GM12878 (cell line): ENCODE measurements around the gene CDC42SE2. TPM values are rescaled to one million over a fixed set of nuclear protein-coding genes. Genes with fewer than 3 reads are reported as not detected.
A peak's percentile ranks its signal among the peaks of the same experiment; 100 is the strongest.

Source experiments
- ATAC-seq: fragments of 200-7000 bp; cut with Tn5 transposase; 3 replicates; pipeline ENCODE4 v1.9.1; 2020; ENCODE audit warnings: mild to moderate bottlenecking, moderate library complexity
- BruUV-seq: library from RNA; stranded (reverse); fragments of 400-500 nt; replicated peaks from 2 replicates; lab custom pipeline; 2021; lab: Mats Ljungman, UMichigan
- CTCF ChIA-PET: fragments of 300-600 bp; sonication (Branson Sonifier 250); formaldehyde crosslinking; extraction: SDS; loops from one replicate; lab custom pipeline; 2021; ENCODE audit warnings: inconsistent platforms; lab: Yijun Ruan, JAX
- POLR2A ChIA-PET: fragments of 350-600 bp; formaldehyde crosslinking; extraction: SDS; loops from one replicate; lab custom pipeline; 2021; ENCODE audit warnings: inconsistent platforms; lab: Charles Lee
- RAD21 ChIA-PET: fragments of 300-600 bp; sonication (Branson Sonifier 250); formaldehyde crosslinking; loops from one replicate; lab custom pipeline; 2023; ENCODE audit warnings: antibody characterized with exemption; ENCODE audit not compliant: unreplicated experiment; lab: Charles Lee
- SMC1A ChIA-PET: fragments of 300-600 bp; sonication (Branson Sonifier 250); formaldehyde crosslinking; loops from one replicate; lab custom pipeline; 2023; ENCODE audit not compliant: unreplicated experiment, uncharacterized antibody; lab: Charles Lee
- DNase-seq: peaks from one replicate; pipeline ENCODE4 v3.0.0-alpha.2; 2011; ENCODE audit warnings: low read depth, low spot score
- FAIRE-seq: peaks from 3 replicates; lab custom pipeline; 2011; peaks lifted over from hg19 to GRCh38; lab: Jason Lieb, UNC
- H2AFZ ChIP-seq: 2 replicates; pipeline ENCODE4 v1.6.0; 2011; ENCODE audit warnings: low read depth, low read length, control low read depth; ENCODE audit not compliant: control insufficient read depth
- H3K27ac ChIP-seq: 2 replicates; pipeline ENCODE4 v1.5.1; 2011; ENCODE audit warnings: control low read depth; ENCODE audit not compliant: control insufficient read depth, insufficient read depth
- H3K27me3 ChIP-seq, 2 experiments: replicated peaks in 1 of 2; 2 replicates each; pipeline versions ENCODE4 v1.6.0 to v1.6.1; 2011; ENCODE audit warnings: low read length in 1 of 2; ENCODE audit not compliant: control insufficient read depth in 2 of 2, insufficient read depth in 2 of 2
- H3K36me3 ChIP-seq, 2 experiments: 2 replicates each; pipeline ENCODE4 v1.5.1; 2011; ENCODE audit warnings: low read length in 1 of 2; ENCODE audit not compliant: control insufficient read depth in 2 of 2, insufficient read depth in 2 of 2
- H3K4me1 ChIP-seq: 2 replicates; pipeline ENCODE4 v1.6.1; 2011; ENCODE audit warnings: mild to moderate bottlenecking, low read length, moderate library complexity, mixed read lengths; ENCODE audit not compliant: control insufficient read depth, insufficient read depth
- H3K4me2 ChIP-seq: 2 replicates; pipeline ENCODE4 v1.6.0; 2011; ENCODE audit warnings: control low read depth; ENCODE audit not compliant: control insufficient read depth, insufficient read depth
- H3K4me3 ChIP-seq: fragments of 200-600 bp; sonication (generic); 2 replicates; pipeline ENCODE4 v1.5.1; 2016
- H3K79me2 ChIP-seq: 2 replicates; pipeline ENCODE4 v1.6.0; 2011; ENCODE audit warnings: low read length; ENCODE audit not compliant: control insufficient read depth, insufficient read depth
- H3K9ac ChIP-seq: 2 replicates; pipeline ENCODE4 v1.8.0; 2011; ENCODE audit warnings: low read length, control low read depth, mixed read lengths; ENCODE audit not compliant: control insufficient read depth, insufficient read depth
- H3K9me3 ChIP-seq: replicated peaks from 3 replicates; pipeline ENCODE4 v1.5.1; 2011; ENCODE audit warnings: mild to moderate bottlenecking, low read length; ENCODE audit not compliant: control insufficient read depth, insufficient read depth
- H4K20me1 ChIP-seq: 2 replicates; pipeline ENCODE4 v1.6.0; 2011; ENCODE audit not compliant: control insufficient read depth, insufficient read depth
- EED ChIP-seq: sonication (generic); IDR thresholded peaks from 2 replicates; pipeline ENCODE4 v1.6.1; 2016; ENCODE audit warnings: antibody characterized with exemption, low read depth
- MXI1 ChIP-seq: fragments of 150-350 bp; IDR thresholded peaks from 2 replicates; pipeline ENCODE4 v1.6.1; 2011; ENCODE audit warnings: low read depth, mild to moderate bottlenecking, inconsistent platforms, low read length, improper control_type of control experiment
- PAX8 ChIP-seq: fragments of 450-650 bp; IDR thresholded peaks from 2 replicates; pipeline ENCODE4 v1.6.1; 2017; ENCODE audit warnings: mild to moderate bottlenecking, moderate library complexity
- POLR2AphosphoS2 ChIP-seq: IDR thresholded peaks from 2 replicates; pipeline ENCODE4 v1.6.1; 2011; ENCODE audit warnings: low read depth, mild to moderate bottlenecking, low read length, improper control_type of control experiment, moderate library complexity
- RELA ChIP-seq: fragments of 450-650 bp; IDR thresholded peaks from 2 replicates; pipeline ENCODE4 v1.8.0; 2014; ENCODE audit warnings: borderline replicate concordance; ENCODE audit not compliant: partially characterized antibody
- STAT3 ChIP-seq: IDR thresholded peaks from 2 replicates; pipeline ENCODE4 v1.6.1; 2011; ENCODE audit warnings: low read depth, low read length, improper control_type of control experiment
- TARDBP ChIP-seq: IDR thresholded peaks from 2 replicates; pipeline ENCODE4 v1.6.1; 2016; ENCODE audit warnings: borderline replicate concordance
- TCF12 ChIP-seq: IDR thresholded peaks from 2 replicates; pipeline ENCODE4 v1.6.1; 2011; ENCODE audit warnings: low read depth, mild to moderate bottlenecking, low read length
- ZNF24 ChIP-seq: fragments of 450-650 bp; IDR thresholded peaks from 2 replicates; pipeline ENCODE4 v1.6.1; 2017; ENCODE audit warnings: antibody characterized with exemption, mild to moderate bottlenecking
- WGBS: methylation state at CpG from one replicate; pipeline ENCODE4 v1.1.6; 2016; ENCODE audit warnings: low lambda C conversion rate; ENCODE audit not compliant: insufficient replicate concordance, insufficient coverage; ENCODE audit errors: missing lambda C conversion rate; 5-methylcytosine and 5-hydroxymethylcytosine counted together
- in situ Hi-C: fragments of 300-500 bp; cut with MboI; formaldehyde crosslinking; loops from 9 replicates; pipeline ENCODE4 v1.14.3; 2018; ENCODE audit warnings: mixed read lengths
- intact Hi-C: fragments of 100-400 bp; cut with micrococcal nuclease; formaldehyde crosslinking; loops from one replicate; pipeline ENCODE4 v1.14.2; 2022; ENCODE audit not compliant: unreplicated experiment
- polyA plus RNA-seq, 11 experiments: library from polyadenylated mRNA; depleted of rRNA in 4 of 11; unstranded in 6 of 11; stranded (reverse) in 5 of 11; fragments of >200 nt; fragmentation: Nextera tagmentation in 4 of 11; fragmentation: Illumina TruSeq in 1 of 11; extraction: Ambion mirVana in 4 of 11; extraction: Trizol in 1 of 11; gene quantifications; 1 replicate in 1 of 11; 2 replicates in 10 of 11; pipeline versions ENCODE4 v1.2.1 to v1.2.3, GENCODE V29; 2011 to 2016; ENCODE audit warnings: inconsistent platforms in 2 of 11, missing spikeins in 2 of 11, low read depth in 1 of 11
- total RNA-seq, 4 experiments: library from RNA; depleted of rRNA in 3 of 4; stranded (reverse); fragments of >200 nt in 3 of 4; fragmentation: Illumina TruSeq in 1 of 4; extraction: Trizol in 1 of 4; gene quantifications; 2 replicates each; pipeline versions ENCODE4 v1.2.1 to v1.2.3, GENCODE V29; 2013 to 2021
- TF ChIP-seq, protein P1 (sequence below): fragments of 450-650 bp; formaldehyde crosslinking; IDR thresholded peaks from 2 replicates; pipeline ENCODE4 v1.4.0; 2020; ENCODE audit warnings: mild to moderate bottlenecking, moderate library complexity
- TF ChIP-seq, protein P2 (sequence below): fragments of 450-650 bp; IDR thresholded peaks from 2 replicates; pipeline ENCODE4 v1.6.1; 2017; ENCODE audit warnings: low read depth, mild to moderate bottlenecking, moderate library complexity

Gene CDC42SE2
- total and polyA plus RNA-seq, 10 of the 15 experiments (the other 5 are each of a cell fraction or from before 2014, with no cell fraction given), result 57.0 to 148 (median 80.3) TPM

DNA sequence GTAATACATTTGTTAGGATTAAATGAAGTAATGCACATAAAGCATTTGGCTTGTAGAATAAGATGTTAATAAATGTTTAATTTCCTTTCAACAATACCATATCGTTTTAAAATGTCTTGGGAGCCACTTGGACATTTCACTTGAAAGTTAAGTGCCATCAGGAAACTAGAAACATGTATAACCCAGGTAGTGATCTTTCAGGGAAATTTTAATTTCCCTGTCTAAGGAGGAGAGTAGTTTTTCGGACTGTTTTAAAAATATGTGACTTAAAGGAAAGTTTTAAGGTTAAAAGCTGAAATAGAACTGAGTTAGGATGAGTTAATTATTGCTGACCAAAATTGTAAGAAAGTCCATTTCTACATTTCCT lies 18.0 kb downstream of the CDC42SE2 start:
- no peak for FAIRE-seq
- H3K79me2 ChIP-seq, result peaks cover 94% of the 10 kb centered on the region
- 0% methylated on average over 2 of the region's 2 CpGs for WGBS
- peak overlapping the region; percentile 89 for H3K27ac ChIP-seq
- SMC1A ChIA-PET, result interaction anchor here (1.1 to 41.3 kb wide), 8 partner anchors 8 to 136 kb away, joined by 3 to 1218 read pairs (median 12); partner anchors contain the start of gene CDC42SE2
- peak overlapping the region; percentile 97 for H3K4me2 ChIP-seq
- peak overlapping the region; percentile 44 for H3K4me3 ChIP-seq
- TF ChIP-seq ZNF24 (peak; percentile 68; the same call in 1 of the 2 replicates), STAT3 (no peak)
- TF ChIP-seq, all 136 proteins: peak for 1
- no peak for DNase-seq
- in situ Hi-C loops (no loop called here), intact Hi-C loops (loop anchor here (5.0 kb wide), 1 partner anchor 120 kb away; no protein-coding TSS in a partner anchor)
- CTCF ChIA-PET, result interaction anchor here (2.7 kb wide), 1 partner anchor 16 kb away, joined by 9 read pairs; no protein-coding TSS in a partner anchor
- Histone ChIP-seq H3K9me3 (no peaks in the 10 kb centered on the region), H3K27me3 (no peaks in the 10 kb centered on the region), H2AFZ (no peak overlapping the region), H3K9ac (peak overlapping the region; percentile 36), H3K36me3 (peaks cover 0 to 7% of the 10 kb centered on the region in 2 experiments; a peak in 2 of 4 replicates), H4K20me1 (peaks cover 4% of the 10 kb centered on the region; the same call in 1 of the 2 replicates), H3K4me1 (peaks cover 55% of the 10 kb centered on the region)
- ATAC-seq, result no peak
- RAD21 ChIA-PET, result interaction anchor here (0.8 to 3.0 kb wide), 7 partner anchors 9 to 100 kb away, joined by 3 to 30 read pairs (median 5); partner anchors contain the start of gene CDC42SE2
- BruUV-seq, result no TSS peak
- POLR2A ChIA-PET, result interaction anchor here (1.2 to 2.8 kb wide), 2 partner anchors 17 to 116 kb away, joined by 3 to 17 read pairs; partner anchors contain the start of genes CDC42SE2 and HINT1

DNA sequence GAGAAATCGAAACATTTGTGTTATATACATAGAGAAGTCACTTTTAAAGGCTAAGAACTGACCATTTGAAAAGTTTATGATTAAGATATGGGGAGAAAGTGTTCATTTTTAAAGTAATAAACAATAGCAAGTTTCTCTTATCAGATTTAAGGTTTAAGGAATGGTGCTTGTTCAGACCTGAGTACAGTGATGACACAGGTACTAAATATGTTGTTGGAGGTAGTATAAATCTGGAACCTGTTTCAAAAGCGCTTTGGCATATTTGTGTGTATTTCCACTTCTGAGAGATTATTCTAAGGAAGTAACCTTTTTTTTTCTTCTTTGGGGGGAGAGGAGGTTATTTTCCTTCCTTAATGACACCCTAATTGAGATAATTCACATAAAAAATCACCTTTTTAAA lies 18.4 kb downstream of the CDC42SE2 start:
- Histone ChIP-seq H3K4me1 (peaks cover 53% of the 10 kb centered on the region), H3K9me3 (no peaks in the 10 kb centered on the region), H3K4me3 (peak overlapping the region; percentile 44), H3K36me3 (peaks cover 0 to 7% of the 10 kb centered on the region in 2 experiments; a peak in 2 of 4 replicates), H3K27ac (peak overlapping the region; percentile 89), H4K20me1 (peaks cover 4% of the 10 kb centered on the region; the same call in 1 of the 2 replicates), H3K79me2 (peaks cover 92% of the 10 kb centered on the region), H3K4me2 (peak overlapping the region; percentile 97), H2AFZ (no peak overlapping the region), H3K9ac (peak overlapping the region; percentile 36), H3K27me3 (no peaks in the 10 kb centered on the region)
- TF ChIP-seq TARDBP (no peak), RELA (no peak), TCF12 (no peak), EED (no peak), POLR2AphosphoS2 (no peak), PAX8 (no peak), MXI1 (no peak)
- TF ChIP-seq, protein P1, sequence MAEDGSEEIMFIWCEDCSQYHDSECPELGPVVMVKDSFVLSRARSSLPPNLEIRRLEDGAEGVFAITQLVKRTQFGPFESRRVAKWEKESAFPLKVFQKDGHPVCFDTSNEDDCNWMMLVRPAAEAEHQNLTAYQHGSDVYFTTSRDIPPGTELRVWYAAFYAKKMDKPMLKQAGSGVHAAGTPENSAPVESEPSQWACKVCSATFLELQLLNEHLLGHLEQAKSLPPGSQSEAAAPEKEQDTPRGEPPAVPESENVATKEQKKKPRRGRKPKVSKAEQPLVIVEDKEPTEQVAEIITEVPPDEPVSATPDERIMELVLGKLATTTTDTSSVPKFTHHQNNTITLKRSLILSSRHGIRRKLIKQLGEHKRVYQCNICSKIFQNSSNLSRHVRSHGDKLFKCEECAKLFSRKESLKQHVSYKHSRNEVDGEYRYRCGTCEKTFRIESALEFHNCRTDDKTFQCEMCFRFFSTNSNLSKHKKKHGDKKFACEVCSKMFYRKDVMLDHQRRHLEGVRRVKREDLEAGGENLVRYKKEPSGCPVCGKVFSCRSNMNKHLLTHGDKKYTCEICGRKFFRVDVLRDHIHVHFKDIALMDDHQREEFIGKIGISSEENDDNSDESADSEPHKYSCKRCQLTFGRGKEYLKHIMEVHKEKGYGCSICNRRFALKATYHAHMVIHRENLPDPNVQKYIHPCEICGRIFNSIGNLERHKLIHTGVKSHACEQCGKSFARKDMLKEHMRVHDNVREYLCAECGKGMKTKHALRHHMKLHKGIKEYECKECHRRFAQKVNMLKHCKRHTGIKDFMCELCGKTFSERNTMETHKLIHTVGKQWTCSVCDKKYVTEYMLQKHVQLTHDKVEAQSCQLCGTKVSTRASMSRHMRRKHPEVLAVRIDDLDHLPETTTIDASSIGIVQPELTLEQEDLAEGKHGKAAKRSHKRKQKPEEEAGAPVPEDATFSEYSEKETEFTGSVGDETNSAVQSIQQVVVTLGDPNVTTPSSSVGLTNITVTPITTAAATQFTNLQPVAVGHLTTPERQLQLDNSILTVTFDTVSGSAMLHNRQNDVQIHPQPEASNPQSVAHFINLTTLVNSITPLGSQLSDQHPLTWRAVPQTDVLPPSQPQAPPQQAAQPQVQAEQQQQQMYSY (CRISPR knock-in tag), result no peak
- TF ChIP-seq, protein P2, sequence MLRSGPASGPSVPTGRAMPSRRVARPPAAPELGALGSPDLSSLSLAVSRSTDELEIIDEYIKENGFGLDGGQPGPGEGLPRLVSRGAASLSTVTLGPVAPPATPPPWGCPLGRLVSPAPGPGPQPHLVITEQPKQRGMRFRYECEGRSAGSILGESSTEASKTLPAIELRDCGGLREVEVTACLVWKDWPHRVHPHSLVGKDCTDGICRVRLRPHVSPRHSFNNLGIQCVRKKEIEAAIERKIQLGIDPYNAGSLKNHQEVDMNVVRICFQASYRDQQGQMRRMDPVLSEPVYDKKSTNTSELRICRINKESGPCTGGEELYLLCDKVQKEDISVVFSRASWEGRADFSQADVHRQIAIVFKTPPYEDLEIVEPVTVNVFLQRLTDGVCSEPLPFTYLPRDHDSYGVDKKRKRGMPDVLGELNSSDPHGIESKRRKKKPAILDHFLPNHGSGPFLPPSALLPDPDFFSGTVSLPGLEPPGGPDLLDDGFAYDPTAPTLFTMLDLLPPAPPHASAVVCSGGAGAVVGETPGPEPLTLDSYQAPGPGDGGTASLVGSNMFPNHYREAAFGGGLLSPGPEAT, result no peak
- in situ Hi-C loops, result no loop called here
- RAD21 ChIA-PET, result interaction anchor here (1.0 to 3.0 kb wide), 3 partner anchors 14 to 93 kb away, joined by 3 to 30 read pairs (median 3); partner anchors contain the start of gene CDC42SE2
- no peak for ATAC-seq
- intact Hi-C loops, result loop anchor here (5.0 kb wide), 1 partner anchor 120 kb away; no protein-coding TSS in a partner anchor
- FAIRE-seq, result no peak
- SMC1A ChIA-PET, result interaction anchor here (1.1 to 41.3 kb wide), 6 partner anchors 10 to 137 kb away, joined by 3 to 1218 read pairs (median 18); partner anchors contain the start of gene CDC42SE2
- POLR2A ChIA-PET, result interaction anchor here (2.8 kb wide), 1 partner anchor 18 kb away, joined by 17 read pairs; the partner anchor contains the start of gene CDC42SE2
- DNase-seq, result no peak
- no TSS peak for BruUV-seq
- WGBS, result 42% methylated on average over 2 of the region's 2 CpGs
- CTCF ChIA-PET, result interaction anchor here (2.7 kb wide), 1 partner anchor 17 kb away, joined by 9 read pairs; no protein-coding TSS in a partner anchor
